ENCODE measurements around the gene PUDP.
"Not testable (repeated sequence)": the region's sequence is repeated elsewhere in the genome, so short reads cannot be mapped to it uniquely, and the experiment has no call there.

Gene PUDP

GRCh38 chrX:7072856-7073255, 75.1 kb downstream of the PUDP start:
- DNase-seq (ENCODE audit: low read depth), result no peak

- DNase-seq (ENCODE audit: low read depth), result no peak
Observed at GRCh38 chrX:7071390-7071789, 76.6 kb downstream of the PUDP start.

GRCh38 chrX:7069556-7069955, 78.4 kb downstream of the PUDP start:
- no peak for DNase-seq (ENCODE audit: low read depth)

- DNase-seq (ENCODE audit: low read depth), result no peak
Observed at GRCh38 chrX:7068939-7069367, 79.0 kb downstream of the PUDP start.

- DNase-seq (ENCODE audit: low read depth), result no peak
Observed at GRCh38 chrX:7067256-7067655, 80.7 kb downstream of the PUDP start.

GRCh38 chrX:7065473-7065872, 82.5 kb downstream of the PUDP start:
- DNase-seq (ENCODE audit: low read depth), result no peak

- DNase-seq (ENCODE audit: low read depth), result no peak
Observed at GRCh38 chrX:7062903-7063302, 85.0 kb downstream of the PUDP start.

GRCh38 chrX:7062276-7062675, 85.7 kb downstream of the PUDP start:
- DNase-seq (ENCODE audit: low read depth), result no peak

- no peak for DNase-seq (ENCODE audit: low read depth)
Observed at GRCh38 chrX:7061429-7061828, 86.5 kb downstream of the PUDP start.

GRCh38 chrX:7060444-7060843, 87.5 kb downstream of the PUDP start:
- no peak for DNase-seq (ENCODE audit: low read depth)

- DNase-seq (ENCODE audit: low read depth), result no peak
Observed at GRCh38 chrX:7059859-7060258, 88.1 kb downstream of the PUDP start.

- no peak for DNase-seq (ENCODE audit: low read depth)
Observed at GRCh38 chrX:7059214-7059838, 88.6 kb downstream of the PUDP start.

GRCh38 chrX:7055386-7056137, 92.4 kb downstream of the PUDP start:
- DNase-seq (ENCODE audit: low read depth), result no peak

- no peak for DNase-seq (ENCODE audit: low read depth)
Observed at GRCh38 chrX:7054219-7055216, 93.4 kb downstream of the PUDP start.

GRCh38 chrX:7052541-7052940, 95.4 kb downstream of the PUDP start:
- DNase-seq (ENCODE audit: low read depth), result no peak

GRCh38 chrX:7050271-7050670, 97.7 kb downstream of the PUDP start:
- DNase-seq (ENCODE audit: low read depth), result no peak

- no peak for DNase-seq (ENCODE audit: low read depth)
Observed at GRCh38 chrX:7047951-7048350, 100.0 kb downstream of the PUDP start.

- no peak for DNase-seq (ENCODE audit: low read depth)
Observed at GRCh38 chrX:7045238-7045955, 102.6 kb downstream of the PUDP start.

GRCh38 chrX:7043796-7044433, 104.0 kb downstream of the PUDP start:
- DNase-seq (ENCODE audit: low read depth), result not testable (repeated sequence)

- DNase-seq (ENCODE audit: low read depth), result no peak
Observed at GRCh38 chrX:7028246-7028645, 119.7 kb downstream of the PUDP start.

GRCh38 chrX:7027071-7027470, 120.9 kb downstream of the PUDP start:
- no peak for DNase-seq (ENCODE audit: low read depth)
